ENCODE results near the gene PBX3. TPM values are rescaled to one million over a fixed set of nuclear protein-coding genes. Genes with fewer than 3 reads are reported as not detected.

The PBX3 gene
- total and polyA plus RNA-seq, 9 of the 15 experiments (the other 6 are each of a cell fraction or from before 2014, with no cell fraction given), result 0.14 to 5.8 (median 0.92) TPM

DNA sequence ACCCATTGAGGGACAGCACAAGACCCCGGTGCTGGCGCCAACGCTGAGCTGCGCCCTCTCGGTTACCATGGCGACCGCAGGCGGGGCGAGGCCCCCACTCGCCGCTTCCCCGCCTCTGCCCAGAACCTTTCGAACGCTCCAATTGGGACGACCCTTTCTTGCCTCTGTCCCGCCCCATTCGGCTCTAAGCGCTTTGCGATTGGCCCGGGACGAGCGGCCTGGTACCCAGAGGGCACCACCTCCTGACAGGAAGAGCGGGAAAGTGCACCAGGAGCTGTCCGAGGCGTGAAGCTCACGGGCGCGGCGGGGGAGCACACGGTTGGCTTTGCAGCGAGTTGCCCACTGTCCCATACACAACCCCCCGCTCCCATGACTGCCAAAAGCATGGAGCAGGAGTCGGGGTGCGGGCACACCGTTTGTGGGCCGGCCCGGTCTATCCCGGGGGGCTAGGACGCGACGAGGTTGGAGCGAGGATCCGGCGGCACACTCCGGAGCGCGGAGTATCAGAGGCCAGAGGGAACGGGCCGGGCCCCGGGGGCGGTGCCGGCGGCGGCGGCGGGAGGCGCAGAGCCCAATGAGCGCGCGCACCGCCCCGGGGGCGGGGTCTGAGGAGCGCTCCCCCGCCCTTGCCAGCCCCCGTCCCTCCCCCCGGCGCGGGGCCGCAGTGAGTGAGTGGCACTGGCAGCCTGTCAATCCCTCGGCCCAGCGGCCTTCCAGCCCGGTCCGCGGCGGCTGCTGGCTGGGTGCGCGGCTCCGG, 978 bp upstream of the PBX3 start (continued):
- TF ChIP-seq POLR3G (IDR thresholded peaks at IDR 0.05; ENCODE audit: extremely low read depth, insufficient read length, insufficient replicate concordance) (no peak), MTA3 (IDR thresholded peaks at IDR 0.05; ENCODE audit: borderline replicate concordance) (0 out of 2 replicates have a peak, but pooled peaks have one; percentile 5), SIRT6 (IDR thresholded peaks at IDR 0.05; ENCODE audit: low read depth, low read length) (no peak), MIER1 (IDR thresholded peaks at IDR 0.05; ENCODE audit: low read depth) (no peak), ZBTB17 (CRISPR knock-in tag; IDR thresholded peaks at IDR 0.05) (no peak), NRF1 (conservative IDR thresholded peaks at IDR 0.05 in 1 of 2, IDR thresholded peaks at IDR 0.05 in 1 of 2) (peak; percentile 60 to 62; a peak in 2 of 4 replicates), HNRNPUL1 (IDR thresholded peaks at IDR 0.05; ENCODE audit: low read length) (no peak), SIN3A (IDR thresholded peaks at IDR 0.05; ENCODE audit: borderline replicate concordance in 2 of 2, control insufficient read depth in 1 of 2, low read depth in 2 of 2, low read length in 2 of 2) (no peak), ZNF146 (CRISPR knock-in tag; IDR thresholded peaks at IDR 0.05; ENCODE audit: unreplicated experiment) (no peak)
- TF ChIP-seq, protein P1, sequence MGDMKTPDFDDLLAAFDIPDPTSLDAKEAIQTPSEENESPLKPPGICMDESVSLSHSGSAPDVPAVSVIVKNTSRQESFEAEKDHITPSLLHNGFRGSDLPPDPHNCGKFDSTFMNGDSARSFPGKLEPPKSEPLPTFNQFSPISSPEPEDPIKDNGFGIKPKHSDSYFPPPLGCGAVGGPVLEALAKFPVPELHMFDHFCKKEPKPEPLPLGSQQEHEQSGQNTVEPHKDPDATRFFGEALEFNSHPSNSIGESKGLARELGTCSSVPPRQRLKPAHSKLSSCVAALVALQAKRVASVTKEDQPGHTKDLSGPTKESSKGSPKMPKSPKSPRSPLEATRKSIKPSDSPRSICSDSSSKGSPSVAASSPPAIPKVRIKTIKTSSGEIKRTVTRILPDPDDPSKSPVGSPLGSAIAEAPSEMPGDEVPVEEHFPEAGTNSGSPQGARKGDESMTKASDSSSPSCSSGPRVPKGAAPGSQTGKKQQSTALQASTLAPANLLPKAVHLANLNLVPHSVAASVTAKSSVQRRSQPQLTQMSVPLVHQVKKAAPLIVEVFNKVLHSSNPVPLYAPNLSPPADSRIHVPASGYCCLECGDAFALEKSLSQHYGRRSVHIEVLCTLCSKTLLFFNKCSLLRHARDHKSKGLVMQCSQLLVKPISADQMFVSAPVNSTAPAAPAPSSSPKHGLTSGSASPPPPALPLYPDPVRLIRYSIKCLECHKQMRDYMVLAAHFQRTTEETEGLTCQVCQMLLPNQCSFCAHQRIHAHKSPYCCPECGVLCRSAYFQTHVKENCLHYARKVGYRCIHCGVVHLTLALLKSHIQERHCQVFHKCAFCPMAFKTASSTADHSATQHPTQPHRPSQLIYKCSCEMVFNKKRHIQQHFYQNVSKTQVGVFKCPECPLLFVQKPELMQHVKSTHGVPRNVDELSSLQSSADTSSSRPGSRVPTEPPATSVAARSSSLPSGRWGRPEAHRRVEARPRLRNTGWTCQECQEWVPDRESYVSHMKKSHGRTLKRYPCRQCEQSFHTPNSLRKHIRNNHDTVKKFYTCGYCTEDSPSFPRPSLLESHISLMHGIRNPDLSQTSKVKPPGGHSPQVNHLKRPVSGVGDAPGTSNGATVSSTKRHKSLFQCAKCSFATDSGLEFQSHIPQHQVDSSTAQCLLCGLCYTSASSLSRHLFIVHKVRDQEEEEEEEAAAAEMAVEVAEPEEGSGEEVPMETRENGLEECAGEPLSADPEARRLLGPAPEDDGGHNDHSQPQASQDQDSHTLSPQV (IDR thresholded peaks at IDR 0.05), result no peak
- TF ChIP-seq, protein P2, sequence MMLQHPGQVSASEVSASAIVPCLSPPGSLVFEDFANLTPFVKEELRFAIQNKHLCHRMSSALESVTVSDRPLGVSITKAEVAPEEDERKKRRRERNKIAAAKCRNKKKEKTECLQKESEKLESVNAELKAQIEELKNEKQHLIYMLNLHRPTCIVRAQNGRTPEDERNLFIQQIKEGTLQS (IDR thresholded peaks at IDR 0.05), result no peak
- TF ChIP-seq, protein P2 (CRISPR knock-in tag; conservative IDR thresholded peaks at IDR 0.05), result no peak
- TF ChIP-seq, protein P3, sequence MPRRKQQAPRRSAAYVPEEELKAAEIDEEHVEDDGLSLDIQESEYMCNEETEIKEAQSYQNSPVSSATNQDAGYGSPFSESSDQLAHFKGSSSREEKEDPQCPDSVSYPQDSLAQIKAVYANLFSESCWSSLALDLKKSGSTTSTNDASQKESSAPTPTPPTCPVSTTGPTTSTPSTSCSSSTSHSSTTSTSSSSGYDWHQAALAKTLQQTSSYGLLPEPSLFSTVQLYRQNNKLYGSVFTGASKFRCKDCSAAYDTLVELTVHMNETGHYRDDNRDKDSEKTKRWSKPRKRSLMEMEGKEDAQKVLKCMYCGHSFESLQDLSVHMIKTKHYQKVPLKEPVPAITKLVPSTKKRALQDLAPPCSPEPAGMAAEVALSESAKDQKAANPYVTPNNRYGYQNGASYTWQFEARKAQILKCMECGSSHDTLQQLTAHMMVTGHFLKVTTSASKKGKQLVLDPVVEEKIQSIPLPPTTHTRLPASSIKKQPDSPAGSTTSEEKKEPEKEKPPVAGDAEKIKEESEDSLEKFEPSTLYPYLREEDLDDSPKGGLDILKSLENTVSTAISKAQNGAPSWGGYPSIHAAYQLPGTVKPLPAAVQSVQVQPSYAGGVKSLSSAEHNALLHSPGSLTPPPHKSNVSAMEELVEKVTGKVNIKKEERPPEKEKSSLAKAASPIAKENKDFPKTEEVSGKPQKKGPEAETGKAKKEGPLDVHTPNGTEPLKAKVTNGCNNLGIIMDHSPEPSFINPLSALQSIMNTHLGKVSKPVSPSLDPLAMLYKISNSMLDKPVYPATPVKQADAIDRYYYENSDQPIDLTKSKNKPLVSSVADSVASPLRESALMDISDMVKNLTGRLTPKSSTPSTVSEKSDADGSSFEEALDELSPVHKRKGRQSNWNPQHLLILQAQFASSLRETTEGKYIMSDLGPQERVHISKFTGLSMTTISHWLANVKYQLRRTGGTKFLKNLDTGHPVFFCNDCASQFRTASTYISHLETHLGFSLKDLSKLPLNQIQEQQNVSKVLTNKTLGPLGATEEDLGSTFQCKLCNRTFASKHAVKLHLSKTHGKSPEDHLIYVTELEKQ (CRISPR knock-in tag; IDR thresholded peaks at IDR 0.05), result no peak
